Measurements from ENCODE around the gene ABCF3.

DNA sequence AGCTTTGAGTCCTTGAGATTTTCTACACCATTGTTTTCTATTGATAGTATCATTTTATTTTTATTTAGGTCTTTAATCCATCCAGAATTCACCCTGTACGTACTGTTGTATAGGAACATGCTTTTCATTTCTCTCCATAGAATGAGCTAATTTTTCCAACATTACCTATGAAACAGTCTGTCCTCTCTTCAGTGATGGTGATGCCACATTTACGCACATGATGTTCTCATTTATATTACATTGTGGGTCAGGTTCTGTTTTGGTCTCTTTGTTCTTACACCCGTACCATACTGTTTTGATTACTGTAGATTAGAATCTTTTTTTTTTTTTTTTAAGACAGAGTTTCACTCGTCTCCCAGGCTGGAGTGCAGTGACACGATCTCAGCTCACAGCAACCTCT is 25.7 kb downstream of the ABCF3 start:
- no peak for TF ChIP-seq POLR2A (IDR thresholded peaks at IDR 0.05)
- TF ChIP-seq, protein P1, sequence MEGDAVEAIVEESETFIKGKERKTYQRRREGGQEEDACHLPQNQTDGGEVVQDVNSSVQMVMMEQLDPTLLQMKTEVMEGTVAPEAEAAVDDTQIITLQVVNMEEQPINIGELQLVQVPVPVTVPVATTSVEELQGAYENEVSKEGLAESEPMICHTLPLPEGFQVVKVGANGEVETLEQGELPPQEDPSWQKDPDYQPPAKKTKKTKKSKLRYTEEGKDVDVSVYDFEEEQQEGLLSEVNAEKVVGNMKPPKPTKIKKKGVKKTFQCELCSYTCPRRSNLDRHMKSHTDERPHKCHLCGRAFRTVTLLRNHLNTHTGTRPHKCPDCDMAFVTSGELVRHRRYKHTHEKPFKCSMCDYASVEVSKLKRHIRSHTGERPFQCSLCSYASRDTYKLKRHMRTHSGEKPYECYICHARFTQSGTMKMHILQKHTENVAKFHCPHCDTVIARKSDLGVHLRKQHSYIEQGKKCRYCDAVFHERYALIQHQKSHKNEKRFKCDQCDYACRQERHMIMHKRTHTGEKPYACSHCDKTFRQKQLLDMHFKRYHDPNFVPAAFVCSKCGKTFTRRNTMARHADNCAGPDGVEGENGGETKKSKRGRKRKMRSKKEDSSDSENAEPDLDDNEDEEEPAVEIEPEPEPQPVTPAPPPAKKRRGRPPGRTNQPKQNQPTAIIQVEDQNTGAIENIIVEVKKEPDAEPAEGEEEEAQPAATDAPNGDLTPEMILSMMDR (IDR thresholded peaks at IDR 0.05), result no peak
